Hematopoietic multipotent progenitor cell treated with erythropoietin and hydrocortisone succinate and interleukin-3 and kit ligand, for 4 days (in vitro differentiated cells): Measurements from ENCODE around the gene UBE2O.

Experiments
- DNase-seq: peaks from one replicate; pipeline ENCODE4 v3.0.0-alpha.2; 2015

UBE2O gene

GRCh38 chr17:76484228-76484725 is 31.3 kb upstream of the UBE2O start:
- DNase-seq: no peak

GRCh38 chr17:76481071-76481655 is 28.2 kb upstream of the UBE2O start:
- no peak for DNase-seq

DNA sequence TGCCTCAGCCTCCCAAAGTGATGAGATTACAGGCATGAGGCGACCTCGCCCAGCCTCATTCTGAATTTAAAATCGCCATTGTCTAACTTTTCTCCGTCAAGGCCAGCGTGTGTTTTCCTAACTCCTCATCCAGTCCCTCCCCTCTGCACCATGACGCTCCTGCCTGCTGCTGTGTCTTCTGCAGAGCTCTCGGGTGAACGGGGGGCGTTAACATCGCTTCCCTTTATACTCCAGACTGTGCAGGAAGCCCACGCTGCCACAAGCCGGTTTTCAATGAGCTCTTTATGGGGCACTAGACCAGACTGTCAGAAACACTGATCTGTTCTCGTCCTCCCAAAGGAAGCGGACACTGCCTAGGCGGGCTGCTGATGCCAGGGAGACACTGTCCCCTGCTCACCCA is 27.7 kb upstream of the UBE2O start:
- DNase-seq: peak; percentile 63

DNA sequence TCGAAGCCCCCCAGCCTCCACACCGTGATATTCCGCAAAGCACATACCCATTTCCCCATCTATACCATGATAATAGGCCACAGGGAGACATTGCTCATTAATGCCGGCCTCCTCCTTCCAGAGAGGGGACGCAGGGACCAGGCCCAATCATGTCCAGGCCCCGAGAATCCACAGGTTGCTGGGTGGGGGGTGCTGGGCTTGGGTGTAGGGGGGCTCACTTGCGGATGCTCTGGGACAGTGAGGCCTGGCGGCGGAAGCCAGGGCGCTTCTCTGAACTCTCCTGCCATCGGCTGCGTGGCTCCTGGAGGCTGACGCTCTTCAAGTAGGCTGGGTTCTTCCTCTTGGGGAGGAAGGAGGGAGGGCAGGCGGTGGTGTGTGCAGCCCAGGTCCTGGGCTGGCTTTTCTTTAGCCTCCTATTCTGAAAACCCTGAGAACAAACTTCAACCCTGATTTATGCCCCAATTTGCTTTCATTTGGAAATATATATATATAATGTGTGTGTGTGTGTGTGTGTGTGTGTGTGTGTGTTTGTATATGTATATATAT is 26.6 kb upstream of the UBE2O start:
- no peak for DNase-seq

GRCh38 chr17:76478730-76479514 is 26.0 kb upstream of the UBE2O start:
- no peak for DNase-seq

DNA sequence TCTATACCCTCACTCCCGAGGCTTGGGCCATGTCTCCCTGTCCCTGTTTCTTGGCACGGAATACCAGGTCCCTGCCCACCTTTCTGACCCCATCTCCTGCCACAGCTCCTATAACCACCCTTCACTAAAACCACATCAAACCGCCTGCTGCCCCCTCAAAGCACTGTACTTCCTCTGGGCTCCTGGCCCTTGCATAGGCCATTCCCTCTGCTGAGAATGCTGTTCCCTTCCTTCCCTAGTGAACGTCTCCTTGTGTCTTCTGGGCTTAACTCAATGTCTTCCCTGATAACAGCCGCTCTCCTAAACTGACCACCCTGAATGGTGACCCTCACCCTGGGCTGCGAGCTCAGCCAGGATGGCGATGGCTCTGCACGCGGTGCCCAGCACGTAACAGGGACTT is 25.1 kb upstream of the UBE2O start:
- DNase-seq: no peak

DNA sequence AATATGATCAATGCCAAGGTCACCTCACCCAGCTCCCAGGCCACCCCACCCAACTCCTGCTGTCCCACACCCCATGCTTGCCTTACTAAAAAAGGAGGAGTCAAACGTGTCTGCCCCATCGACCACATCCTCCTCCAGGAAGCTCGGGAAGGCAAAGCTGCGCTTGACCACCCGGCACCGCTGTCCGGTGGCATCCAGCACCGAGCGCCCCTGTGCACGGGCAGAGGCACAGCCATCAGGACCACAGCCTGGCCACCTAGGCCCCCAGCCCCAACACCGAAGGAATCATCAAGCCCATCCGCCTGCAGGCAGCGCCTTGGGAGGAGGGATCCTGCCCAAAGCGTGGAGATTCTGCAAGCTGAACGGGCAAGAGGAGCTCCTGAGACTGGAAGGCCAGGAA is 24.6 kb upstream of the UBE2O start:
- DNase-seq: no peak

DNA sequence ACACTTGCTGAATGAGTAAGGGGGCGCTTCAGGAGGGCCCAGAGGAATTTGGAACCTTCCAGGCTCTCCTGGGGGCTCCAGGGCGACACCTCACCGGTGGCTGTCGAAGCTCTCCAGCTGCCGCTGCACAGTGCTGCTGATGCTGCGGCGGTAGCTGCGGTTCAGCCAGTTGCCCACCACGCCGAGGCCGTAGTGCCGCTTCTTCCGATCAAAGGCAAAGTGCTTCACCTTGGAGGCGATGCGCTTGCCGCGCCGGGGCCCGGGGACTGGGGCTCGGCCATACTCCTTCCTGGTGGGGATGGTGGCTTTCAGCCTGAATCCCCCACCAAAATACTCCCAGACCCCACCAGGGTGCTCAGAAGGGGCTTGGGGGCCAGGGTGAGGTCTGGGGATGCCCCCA is 23.8 kb upstream of the UBE2O start:
- DNase-seq: no peak

DNA sequence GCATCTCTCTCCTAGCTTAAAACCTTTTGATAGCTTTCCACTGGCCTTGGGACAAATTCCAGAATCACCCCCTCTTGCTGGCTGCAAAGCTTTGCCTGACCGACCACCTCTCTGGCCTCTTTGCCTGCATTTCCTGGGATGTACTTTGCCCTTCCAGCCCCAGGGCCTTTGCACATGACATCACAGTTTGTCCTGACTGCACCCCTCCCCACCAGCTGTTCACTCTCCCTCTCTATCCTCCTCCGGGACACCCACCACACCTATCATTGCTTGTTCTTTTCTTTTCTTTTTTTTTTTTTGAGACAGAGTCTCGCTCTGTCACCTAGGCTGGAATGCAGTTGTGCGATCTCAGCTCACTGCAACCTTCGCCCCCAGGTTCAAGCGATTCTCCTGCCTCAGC is 22.4 kb upstream of the UBE2O start:
- no peak for DNase-seq

GRCh38 chr17:76474894-76475293 is 21.9 kb upstream of the UBE2O start:
- no peak for DNase-seq

DNA sequence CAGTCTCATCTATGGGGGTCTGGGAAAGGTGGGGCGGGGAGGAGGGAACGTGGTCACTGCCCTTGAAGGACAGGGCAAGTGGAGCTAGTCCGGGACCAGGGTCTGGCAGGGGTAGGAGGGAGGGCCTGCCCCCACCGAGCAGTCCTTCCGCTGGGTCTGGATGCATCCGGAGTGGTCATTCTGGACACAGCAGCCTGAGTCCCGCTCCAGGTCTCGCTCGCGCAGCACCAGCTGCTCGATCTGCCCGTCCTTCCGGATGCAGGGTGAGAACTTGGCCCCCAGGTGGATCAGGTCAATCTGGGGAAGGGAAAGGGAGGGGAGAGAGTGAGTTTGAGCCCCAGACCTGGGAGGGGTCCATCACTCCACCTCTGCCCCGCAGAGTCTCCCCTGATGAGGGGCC is 21.3 kb upstream of the UBE2O start:
- DNase-seq: no peak

GRCh38 chr17:76473541-76473985 is 20.6 kb upstream of the UBE2O start:
- peak; percentile 51 for DNase-seq

- no peak for DNase-seq
These were observed 19.8 kb upstream of the UBE2O start for GRCh38 chr17:76472726-76473125.

GRCh38 chr17:76472258-76472645 is 19.3 kb upstream of the UBE2O start:
- no peak for DNase-seq

- DNase-seq: no peak
These were observed 18.7 kb upstream of the UBE2O start for GRCh38 chr17:76471498-76472257.

GRCh38 chr17:76469991-76470739 is 17.2 kb upstream of the UBE2O start:
- no peak for DNase-seq

DNA sequence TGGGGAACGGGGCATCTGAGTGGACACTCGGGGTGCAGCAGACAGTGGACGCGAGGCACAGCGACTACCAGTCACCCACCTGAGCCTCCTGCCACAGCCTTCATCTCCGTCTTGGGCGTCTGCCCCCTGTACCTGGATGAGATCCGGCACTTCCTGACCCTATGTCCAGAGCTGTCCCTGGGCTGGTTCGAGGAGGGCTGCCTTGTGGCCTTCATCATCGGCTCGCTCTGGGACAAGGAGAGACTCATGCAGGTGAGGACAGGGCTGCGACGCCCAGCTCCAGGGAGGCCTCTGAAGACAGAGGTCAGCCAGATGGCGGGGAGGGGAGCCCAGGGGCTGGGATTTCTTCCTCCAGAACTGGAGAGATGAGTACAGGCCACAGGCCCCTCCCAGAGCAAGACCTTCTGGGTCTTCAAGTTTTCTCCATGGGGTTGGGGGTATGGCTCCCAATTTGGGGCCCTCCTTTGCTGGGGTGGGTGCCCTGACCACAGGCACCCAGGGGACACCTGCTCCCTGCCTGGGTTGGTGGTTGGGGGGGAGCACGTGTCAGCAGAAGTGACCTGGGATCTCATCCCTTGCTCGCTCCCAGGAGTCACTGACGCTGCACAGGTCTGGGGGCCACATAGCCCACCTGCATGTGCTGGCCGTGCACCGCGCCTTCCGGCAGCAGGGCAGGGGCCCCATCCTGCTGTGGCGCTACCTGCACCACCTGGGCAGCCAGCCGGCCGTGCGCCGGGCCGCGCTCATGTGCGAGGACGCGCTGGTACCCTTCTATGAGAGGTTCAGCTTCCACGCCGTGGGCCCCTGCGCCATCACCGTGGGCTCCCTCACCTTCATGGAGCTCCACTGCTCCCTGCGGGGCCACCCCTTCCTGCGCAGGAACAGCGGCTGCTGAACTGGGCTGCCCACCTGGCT is 16.4 kb upstream of the UBE2O start:
- no peak for DNase-seq

- no peak for DNase-seq
These were observed 15.7 kb upstream of the UBE2O start for GRCh38 chr17:76468634-76469010.

DNA sequence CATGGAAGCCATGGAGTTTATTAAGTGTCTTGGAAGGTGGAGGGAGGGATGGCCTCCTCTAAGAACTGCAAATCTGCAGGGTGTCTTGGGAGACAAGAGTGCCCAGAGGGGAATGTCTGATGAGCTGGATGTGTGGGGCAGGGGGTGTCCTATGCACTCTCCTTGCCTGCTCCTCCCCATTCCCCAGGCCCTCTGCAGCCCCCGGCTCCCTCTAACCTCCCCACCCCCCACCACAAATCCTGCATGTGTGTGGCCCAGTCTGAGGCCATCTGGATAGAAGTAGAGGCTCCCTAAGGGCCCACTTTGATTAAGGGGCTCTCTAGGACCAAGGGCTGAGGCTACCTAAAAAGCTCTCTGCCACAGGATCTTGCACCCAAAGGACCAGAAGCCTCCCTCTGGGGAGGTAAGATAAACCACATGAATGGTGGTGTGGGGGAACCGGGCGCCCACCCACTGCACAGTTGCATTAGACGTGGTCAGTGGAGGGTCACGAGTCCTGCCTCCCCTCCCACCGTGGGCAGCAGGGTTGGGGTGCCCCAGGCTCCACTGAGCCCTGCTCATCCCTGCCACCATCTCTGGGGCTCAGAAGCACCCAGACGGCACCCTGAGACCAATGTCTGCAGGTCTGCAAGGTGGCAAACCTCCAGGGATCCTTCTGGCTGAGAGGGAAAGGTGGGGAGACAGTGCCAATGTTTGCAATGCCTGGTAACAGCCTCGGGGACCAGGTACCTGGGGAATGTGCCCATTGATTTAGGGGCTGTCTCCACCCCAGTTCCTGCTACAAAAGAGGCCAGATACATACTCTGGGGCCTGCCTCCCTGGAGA is 15.1 kb upstream of the UBE2O start:
- DNase-seq: no peak

- DNase-seq: no peak
These were observed 14.4 kb upstream of the UBE2O start, which contains the start of gene AANAT for GRCh38 chr17:76467366-76467765. TSS of gene AANAT (plus strand) at chr17:76467603. CDS start at chr17:76468747, 1,144 bp downstream.

- DNase-seq: no peak
These were observed 13.8 kb upstream of the UBE2O start for GRCh38 chr17:76466775-76467130.
